Epithelial cell of prostate (primary cell): Measurements from ENCODE around the gene KLHL1.
A peak's percentile ranks its signal among the peaks of the same experiment; 100 is the strongest.
"Not testable (repeated sequence)": the region's sequence is repeated elsewhere in the genome, so short reads cannot be mapped to it uniquely, and the experiment has no call there.

ENCODE experiments used
- DNase-seq: peaks from one replicate; pipeline ENCODE4 v3.0.0-alpha.2; 2011; ENCODE audit warnings: low read depth, low spot score
- H3K27ac ChIP-seq: fragments of 450-650 bp; 2 replicates; pipeline ENCODE4 v1.5.1; 2017; ENCODE audit warnings: mild to moderate bottlenecking

KLHL1 gene

GRCh38 chr13:70108356-70109105 lies at the start of gene KLHL1:
Gene KLHL1, minus strand, starts transcription at chr13:70108452. Its CDS starts 753 bp downstream, at chr13:70107699.
- no peak for DNase-seq
- no peak within 1 kb of the TSS for H3K27ac ChIP-seq

- not testable (repeated sequence) for H3K27ac ChIP-seq, DNase-seq
These were observed 34.4 kb upstream of the KLHL1 start for GRCh38 chr13:70142658-70143057.

DNA sequence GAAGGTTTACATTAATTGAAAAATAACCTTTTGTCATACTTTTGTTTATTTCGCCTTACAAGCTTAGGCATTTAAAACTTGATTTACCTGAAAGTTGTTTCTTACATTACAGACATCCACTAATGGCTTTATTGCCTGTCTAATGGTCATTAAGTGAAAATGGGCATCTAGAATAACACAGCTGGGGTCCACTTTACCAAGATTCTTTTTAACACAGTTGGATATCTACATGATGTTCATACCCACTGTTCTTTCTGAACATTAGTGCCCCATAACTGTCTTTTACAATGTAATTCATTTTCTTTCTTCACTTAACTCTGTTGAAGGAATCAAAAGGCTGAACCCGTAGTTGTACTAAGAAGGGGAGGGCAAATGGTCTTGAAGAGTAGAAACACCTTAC lies 19.8 kb upstream of the KLHL1 start:
- no peak for DNase-seq
- H3K27ac ChIP-seq, result no peak overlapping the region

DNA sequence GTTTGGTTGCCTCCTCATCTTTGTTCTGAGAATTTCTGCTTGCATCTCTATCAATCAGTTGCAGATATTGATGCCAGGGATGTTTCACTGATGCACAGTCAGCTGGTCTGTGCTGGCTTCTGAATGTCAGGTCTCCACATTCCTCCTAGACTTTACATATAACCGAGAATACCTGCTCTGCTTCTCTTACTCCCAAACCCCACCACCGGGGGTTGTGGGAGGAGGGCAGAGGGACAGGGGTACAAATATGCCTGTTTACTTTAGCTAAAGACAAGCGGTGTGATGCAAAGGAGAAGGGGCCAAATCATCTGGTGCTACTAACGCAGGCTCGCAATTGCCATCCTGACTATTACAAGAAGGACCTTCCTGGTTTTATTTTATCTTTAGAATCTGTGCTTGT lies 17.4 kb upstream of the KLHL1 start:
- H3K27ac ChIP-seq, result no peak overlapping the region
- no peak for DNase-seq

- no peak overlapping the region for H3K27ac ChIP-seq
- DNase-seq, result no peak
These were observed 9.2 kb upstream of the KLHL1 start for GRCh38 chr13:70117338-70117905.

- DNase-seq, result no peak
These were observed 562 bp downstream of the KLHL1 start, which contains the start of gene ATXN8OS for GRCh38 chr13:70107498-70108281. Gene ATXN8OS, plus strand, starts transcription at chr13:70107826.

DNA sequence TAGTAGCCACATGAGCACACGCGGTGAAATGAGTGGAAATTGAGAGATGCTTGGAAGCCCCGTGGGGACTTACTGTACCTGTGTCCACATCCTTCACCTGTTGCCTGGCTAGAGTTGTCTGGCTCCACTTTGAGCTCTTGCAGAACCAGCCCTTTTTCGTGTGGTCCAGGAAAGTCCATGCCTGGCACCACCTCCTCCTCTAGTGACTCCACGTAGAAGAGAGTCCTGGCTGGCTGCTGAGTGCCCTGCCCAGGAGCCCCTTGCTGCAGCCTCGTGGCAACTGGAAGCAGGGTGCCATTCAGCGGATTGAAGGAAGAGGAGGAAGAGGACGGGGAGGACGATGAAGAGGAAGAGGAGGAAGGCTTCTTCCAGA lies 1.1 kb downstream of the KLHL1 start:
- no peak overlapping the region for H3K27ac ChIP-seq
- DNase-seq, result no peak

More at GRCh38 chr13:70107498-70108281, 562 bp downstream of the KLHL1 start, which contains the start of gene ATXN8OS:
- no peak within 1 kb of the TSS for H3K27ac ChIP-seq

GRCh38 chr13:70104481-70104880 lies 3.8 kb downstream of the KLHL1 start:
- DNase-seq, result no peak

GRCh38 chr13:70098669-70099068 lies 9.6 kb downstream of the KLHL1 start:
- DNase-seq, result no peak
- no peak overlapping the region for H3K27ac ChIP-seq

More at GRCh38 chr13:70104481-70104880, 3.8 kb downstream of the KLHL1 start:
- no peak overlapping the region for H3K27ac ChIP-seq

DNA sequence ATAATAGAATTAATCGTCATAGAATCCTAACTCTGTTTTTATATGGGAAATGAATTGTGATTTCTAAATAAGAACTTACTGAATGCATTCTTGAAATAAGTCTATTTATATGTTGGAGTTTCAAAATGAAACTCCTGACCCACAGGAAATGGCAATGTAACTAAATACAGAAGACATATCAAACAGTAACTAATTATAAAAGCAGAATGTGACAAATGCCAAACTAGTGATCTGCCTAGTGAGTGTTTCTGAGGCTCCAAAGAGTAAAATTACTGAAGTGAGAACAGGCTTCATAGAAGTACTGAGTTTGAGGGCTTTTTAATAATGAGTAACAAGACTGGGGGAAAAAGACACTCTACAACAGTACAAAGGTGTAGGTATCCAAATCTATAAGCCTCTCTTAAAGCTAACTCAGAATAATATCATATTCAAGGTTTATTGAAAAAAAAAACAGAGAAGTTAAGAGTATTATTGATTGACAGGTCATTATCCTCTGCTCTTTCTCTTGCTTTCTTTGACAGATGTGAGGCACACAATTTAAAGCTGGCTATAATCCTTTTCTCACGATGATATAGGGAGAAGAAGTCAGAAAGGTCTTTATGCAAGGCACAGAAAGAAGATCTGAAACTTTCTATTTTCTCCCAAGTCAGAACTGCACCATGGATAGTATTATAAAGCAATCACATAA lies 18.1 kb downstream of the KLHL1 start:
- H3K27ac ChIP-seq, result no peak overlapping the region
- DNase-seq, result no peak

GRCh38 chr13:70088926-70089325 lies 19.3 kb downstream of the KLHL1 start:
- H3K27ac ChIP-seq, result no peak overlapping the region
- no peak for DNase-seq

DNA sequence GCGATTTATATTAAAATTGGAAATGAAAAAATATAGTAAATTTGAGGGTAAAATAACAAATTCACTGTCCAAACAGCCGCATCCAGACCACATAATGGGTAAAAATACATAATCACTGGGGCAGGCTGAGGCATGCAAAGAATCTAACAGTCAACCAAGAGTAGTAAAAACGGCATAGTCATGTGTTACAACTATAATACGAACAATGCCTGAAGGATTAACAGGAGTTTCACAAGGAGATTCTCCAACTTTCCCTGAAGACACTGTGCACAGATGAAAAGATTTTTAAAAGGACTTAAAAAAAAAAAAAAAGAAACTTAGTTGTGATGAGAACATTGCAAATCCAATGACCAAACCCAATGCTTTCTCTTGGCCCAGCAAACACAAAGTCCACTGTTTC lies 21.0 kb downstream of the KLHL1 start:
- DNase-seq, result peak; percentile 22
- no peak overlapping the region for H3K27ac ChIP-seq

DNA sequence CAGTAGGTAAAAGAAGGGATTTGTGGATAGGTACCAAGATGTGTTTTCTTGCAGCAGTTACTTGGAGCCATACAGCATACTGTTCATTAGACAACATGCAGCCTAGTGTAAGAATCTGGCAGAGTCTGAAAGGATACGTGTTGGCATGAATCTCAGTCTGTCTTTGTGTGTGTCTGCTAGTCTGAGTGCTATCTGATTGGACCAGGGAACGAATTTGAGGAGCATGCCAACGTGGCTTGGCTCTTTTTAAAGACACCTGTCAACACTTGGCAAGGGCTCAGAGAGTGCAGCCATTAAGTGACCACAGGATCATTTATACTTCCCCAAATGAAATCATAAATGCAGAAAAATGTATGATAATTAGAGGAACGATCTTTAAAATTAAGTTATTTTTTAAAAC lies 28.2 kb downstream of the KLHL1 start:
- H3K27ac ChIP-seq, result no peak overlapping the region
- no peak for DNase-seq

- H3K27ac ChIP-seq, result no peak overlapping the region
- no peak for DNase-seq
These were observed 53.7 kb downstream of the KLHL1 start for GRCh38 chr13:70054572-70054971.

GRCh38 chr13:70051531-70051930 lies 56.7 kb downstream of the KLHL1 start:
- H3K27ac ChIP-seq, result no peak overlapping the region
- DNase-seq, result no peak

GRCh38 chr13:70043685-70044084 lies 64.6 kb downstream of the KLHL1 start:
- no peak overlapping the region for H3K27ac ChIP-seq
- peak; percentile 6 for DNase-seq

DNA sequence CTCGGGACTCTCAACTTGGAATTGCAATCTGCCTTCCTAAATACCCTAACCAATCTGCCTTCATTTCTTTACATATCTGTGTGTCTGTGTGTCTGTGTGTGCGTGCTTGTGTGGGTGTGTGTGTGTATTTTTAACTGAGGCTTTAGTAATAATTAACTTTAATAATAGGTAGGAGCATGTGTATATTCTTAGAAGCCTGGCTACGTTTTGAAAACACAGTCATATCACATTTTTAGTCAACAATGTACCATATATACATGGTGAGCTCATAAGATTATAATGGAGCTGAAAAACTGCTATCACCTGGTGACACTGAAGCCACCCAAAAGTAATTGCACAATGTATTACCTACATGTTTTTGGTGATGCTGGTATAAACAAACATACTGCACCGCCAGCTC lies 66.1 kb downstream of the KLHL1 start:
- no peak overlapping the region for H3K27ac ChIP-seq
- DNase-seq, result no peak

DNA sequence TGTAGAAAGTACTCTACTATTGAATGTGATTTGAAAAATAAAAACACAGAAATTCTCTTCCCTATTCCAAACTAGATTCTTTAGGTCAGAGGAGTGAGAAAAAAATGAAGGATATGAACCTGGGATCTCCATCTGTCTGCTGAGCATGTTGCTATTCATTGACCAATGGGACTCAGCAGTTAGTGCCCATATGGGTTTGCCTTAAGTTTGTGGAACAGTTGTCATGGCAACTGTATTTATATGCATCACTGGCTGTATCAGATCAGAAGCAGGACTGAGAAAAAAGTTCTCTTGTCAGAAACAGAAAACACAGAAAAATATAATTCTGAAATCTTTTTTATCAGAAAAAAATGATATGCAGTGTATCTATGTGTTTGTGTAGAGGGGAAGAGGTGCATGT lies 74.0 kb downstream of the KLHL1 start:
- DNase-seq, result no peak

GRCh38 chr13:70027551-70027950 lies 80.7 kb downstream of the KLHL1 start:
- H3K27ac ChIP-seq, result no peak overlapping the region
- no peak for DNase-seq

More for the DNA sequence above, 74.0 kb downstream of the KLHL1 start:
- no peak overlapping the region for H3K27ac ChIP-seq

GRCh38 chr13:70023516-70023915 lies 84.7 kb downstream of the KLHL1 start:
- H3K27ac ChIP-seq, result no peak overlapping the region
- DNase-seq, result no peak

DNA sequence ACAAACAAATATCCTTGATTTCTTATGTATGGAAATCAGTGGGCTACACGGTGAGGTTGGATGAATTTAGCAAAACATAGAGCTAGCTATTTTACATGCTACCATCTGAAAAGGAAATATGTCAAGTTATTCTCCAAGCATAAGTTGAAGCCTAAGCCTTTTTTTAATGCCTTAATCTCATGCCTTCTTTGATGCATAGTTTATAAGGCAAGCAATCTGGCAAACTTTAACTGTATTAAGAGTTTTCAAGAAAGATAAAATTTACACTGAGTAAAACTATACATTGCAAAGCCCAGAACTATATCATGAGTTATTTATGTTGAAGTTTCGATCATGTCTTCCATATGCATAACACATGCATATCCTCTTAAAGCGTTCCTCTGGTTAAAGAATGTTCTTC lies 85.6 kb downstream of the KLHL1 start:
- no peak for DNase-seq
- H3K27ac ChIP-seq, result no peak overlapping the region
